HUDEP-2 (cell line): ENCODE data around the gene QSOX2.

Experiments
- DNase-seq, 76 experiments: peaks; one replicate each; lab custom pipeline; 2025; ENCODE audit not compliant: unreplicated experiment in 76 of 76; lab: John Stamatoyannopoulos, UW

The QSOX2 gene

DNA sequence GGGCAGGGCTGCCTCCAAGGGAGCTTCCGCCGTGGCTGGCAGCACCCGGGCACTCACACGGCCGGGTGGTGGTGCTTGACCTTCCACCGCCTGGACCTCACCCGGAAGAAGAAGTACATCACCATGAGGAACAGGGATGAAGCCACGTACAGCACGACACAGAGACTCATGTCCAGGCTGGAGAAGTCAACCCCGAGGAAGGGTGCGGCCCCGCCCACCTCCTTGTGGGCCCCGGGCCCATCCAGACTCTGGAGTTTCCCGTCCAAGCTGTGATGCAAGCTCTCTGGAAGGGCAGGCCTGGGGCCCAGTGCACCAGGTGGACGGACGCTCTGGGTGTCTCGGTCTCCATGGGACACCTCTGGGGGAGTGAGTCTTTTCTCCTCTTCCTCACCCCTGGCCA, 36.9 kb downstream of the QSOX2 start:
- DNase-seq = no peak

DNA sequence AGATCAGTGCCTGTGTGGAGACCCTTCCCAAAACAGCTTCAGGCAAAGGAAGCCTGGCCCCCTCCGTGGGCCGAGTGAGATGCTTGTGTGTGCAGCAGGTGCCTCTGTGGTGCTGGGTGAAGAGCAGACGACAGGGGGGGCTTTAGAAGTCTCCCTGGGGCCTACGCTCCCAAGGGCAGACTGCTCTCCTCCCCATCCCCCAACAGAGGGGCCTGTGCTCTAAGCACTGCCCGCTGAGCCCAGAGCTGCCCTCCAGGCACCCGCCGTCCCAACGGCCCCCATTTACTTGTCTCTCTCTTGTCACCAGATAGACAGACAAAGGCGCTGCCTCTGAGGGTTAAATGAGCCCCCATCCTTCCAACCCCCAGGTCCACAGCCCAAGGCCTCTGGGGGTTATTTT, 38.0 kb downstream of the QSOX2 start:
- no peak for DNase-seq

DNA sequence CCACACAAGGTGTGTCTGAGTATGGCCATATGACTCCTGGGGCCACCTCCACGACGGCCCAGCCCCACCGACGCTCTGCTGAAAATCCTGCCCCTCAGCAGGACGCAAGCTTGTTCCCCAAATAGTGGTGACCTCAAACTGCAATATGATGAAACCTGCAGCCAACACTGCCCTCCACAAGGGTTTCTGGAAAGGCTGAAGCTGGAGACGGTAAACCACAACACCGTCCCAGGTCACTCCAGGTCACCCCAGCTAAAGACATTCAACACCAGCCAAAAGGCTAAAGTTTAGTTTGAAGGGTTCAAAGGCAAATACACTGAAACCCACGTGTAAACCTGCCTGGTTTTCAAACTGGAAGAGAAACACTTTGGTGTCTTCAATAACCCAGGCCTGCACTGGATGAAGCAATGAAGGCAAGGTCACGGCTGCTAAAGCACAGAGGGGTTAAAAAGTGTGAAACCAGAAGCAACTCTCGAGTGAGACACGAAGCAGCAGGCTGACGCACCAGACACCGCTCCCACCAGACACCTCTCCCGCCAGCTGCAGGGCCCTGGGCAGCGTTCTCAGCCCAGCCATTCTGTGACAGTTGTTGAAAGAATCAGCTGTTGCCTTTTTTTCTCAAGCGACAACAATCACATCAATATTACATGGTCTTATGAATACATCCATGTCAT, 38.9 kb downstream of the QSOX2 start:
- no peak for DNase-seq

DNA sequence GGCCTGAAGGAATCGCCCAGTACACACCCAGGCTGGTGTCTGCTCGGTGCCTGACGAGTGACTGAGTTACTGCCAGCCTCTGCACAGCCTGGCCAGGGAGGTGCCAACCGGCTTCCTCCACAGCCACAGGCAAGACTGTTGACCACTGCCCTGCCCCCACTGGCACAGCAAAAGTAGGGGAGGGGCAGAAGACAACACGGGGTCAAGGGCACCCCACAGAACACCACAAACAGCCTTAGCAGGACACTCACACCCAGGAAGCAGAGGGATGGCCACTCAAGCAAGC, 40.0 kb downstream of the QSOX2 start:
- DNase-seq = no peak

DNA sequence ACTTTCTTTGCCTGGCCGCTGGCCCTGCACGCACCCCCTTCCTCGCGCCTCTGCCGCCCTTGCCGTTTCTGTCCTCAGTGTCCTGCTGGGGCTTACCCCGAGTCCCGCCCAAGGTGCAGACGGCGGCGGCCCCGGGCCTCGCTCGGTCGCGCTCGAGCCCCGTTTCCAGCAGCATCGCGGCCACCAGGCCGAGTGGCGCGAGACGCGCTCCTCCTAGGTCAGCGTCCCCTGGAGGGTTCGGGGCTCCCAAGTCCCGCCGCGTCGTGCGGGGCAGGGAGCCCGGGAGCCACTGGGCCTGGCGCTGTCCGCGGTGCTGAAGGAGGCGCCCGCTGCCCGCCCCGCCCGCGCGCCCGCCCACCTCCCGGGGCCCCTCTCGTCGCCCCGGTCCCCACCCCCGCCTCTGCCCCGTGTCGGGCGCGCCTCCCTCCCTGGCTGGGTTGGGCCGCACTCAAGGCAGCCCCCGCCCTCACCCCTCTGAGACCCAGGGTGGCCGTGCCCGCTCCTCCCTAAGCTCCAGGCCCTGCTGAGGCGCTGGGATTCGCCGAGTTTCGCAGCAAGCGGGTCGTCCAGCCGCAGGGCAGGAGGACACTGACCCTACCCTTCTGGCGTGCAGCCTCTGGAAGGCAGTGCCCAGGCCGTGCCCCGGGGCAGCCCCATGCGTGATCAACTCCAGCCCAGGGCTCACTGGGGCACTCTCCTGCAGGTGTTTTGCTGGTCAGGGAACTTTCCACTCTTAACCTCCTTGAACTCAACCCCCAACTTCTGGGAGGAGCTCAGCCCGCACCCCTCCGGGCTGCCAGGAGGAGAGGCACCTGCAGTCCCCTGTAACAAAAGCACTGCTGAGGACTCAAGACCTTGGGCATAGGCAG, 40.5 kb downstream of the QSOX2 start, which contains the start of gene LHX3:
LHX3 (minus strand) TSS at position 291 of the 869 bp plus-strand sequence; CDS start at position 175, 116 bp downstream.
- peak in 7 of 76 experiments; percentile 5 to 38 (median 22) for DNase-seq

DNA sequence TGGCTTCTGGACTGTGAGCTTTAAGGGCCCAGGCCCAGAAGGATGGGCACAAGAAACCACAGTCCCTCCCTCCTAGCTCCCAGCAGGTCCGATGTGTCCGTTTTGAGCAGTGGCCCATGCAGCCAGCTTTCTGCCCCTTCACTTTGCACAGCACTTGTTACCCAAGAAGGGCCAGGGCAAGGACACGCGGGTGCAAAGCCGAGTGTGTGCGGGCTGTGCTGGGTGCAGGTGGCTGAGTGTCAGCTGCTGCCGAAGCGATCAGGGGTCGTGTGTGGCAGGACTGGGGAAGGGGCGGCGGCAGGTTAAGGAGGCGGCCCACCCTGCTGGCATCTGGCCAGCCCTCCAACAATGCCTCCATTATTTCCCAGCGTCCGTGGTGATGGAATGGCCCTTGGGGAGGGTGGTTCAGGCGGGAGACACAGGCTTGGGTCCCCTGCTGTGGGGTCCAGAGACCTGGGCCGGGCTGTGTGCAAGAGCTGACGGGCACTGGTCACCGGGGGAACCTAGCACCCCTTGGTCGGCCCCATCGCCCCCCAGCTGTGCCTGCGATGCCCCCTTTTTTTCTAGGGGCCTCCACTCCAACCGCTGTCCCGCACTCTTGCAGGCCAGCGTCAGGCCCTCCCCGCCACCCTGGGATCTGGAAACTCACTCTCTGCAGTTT, 41.3 kb downstream of the QSOX2 start:
- DNase-seq = no peak

DNA sequence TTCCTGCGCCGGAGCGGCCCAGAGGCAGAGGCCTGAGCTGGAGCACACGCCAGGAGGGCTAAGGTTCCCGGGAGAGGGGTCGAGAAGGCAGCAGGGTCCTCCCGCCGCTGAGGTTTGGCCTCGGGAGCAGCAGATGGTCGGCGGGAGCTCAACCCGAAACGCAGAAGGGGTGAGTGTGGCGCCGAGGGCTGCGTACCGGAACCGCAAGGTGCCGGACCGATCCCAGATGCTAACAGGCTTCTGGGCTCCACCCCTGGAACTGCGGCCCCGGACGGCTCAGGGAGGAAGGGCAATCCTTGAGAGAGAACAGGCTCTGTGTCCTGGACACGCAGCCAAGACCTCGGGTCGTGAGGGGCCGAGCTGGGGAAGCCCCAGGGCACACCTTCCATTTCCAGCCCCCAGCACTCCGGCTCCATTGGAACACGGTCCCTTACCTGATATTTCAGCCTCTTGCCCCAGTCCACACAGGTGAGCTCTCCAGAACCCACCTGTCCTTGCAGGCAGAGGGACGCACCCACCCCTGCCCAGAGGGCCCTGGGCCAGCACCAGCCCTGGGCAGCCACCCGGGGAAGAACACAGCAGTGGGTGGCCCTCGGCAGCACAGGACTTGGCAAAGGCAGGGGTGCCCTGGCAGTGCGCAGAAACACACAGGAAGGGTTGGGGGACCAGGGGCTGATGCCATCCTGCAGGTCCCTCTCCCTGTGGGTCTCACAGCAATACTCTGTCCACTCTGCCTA, 42.0 kb downstream of the QSOX2 start:
- no peak for DNase-seq

DNA sequence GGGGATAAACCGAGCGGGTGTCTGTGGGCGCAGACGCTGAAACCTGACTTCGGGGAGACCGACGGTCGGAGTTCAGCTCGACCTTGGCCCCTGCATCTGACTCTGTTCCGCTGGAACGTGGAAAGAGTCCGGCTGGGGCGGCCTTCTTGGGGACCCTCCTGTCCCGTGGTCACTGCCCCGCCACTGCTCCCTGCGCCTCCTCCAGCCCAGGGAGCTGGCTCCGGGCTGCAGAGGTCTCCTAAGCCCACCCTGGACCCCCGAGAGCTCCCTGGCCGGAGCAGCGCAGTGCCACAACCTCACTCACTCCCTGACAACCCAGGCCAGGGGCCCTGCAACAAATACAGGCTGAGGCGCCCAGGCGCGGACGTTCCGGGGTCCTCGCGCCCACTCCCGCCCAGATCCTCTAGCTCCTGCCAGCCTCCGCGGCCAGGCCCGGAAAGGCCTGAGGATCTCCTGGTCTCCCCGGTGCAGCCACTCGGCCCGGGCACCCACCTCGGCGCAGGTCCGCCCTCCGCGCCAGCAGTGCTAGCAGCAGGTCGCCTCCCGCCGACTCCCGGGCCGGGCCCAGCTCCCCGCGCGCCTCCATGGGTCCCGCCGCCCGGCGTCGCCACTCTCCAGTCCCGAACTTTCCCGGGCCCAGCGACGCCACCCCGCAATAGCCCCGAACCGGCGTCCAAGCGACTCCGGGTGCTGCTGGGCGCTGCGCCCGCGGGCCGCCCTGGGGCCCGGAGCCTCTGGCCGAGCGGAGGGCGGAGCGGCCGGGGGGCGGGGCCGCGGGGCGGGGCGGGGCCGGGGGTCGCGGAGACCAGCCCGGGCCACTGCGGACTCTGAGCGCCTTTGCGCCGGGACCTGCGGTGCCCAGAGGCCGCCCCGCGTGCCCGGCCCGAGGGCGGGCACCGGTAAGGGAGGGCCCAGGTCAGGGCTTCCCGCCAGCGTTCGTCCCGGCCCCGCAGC, 42.9 kb downstream of the QSOX2 start:
- DNase-seq = no peak

DNA sequence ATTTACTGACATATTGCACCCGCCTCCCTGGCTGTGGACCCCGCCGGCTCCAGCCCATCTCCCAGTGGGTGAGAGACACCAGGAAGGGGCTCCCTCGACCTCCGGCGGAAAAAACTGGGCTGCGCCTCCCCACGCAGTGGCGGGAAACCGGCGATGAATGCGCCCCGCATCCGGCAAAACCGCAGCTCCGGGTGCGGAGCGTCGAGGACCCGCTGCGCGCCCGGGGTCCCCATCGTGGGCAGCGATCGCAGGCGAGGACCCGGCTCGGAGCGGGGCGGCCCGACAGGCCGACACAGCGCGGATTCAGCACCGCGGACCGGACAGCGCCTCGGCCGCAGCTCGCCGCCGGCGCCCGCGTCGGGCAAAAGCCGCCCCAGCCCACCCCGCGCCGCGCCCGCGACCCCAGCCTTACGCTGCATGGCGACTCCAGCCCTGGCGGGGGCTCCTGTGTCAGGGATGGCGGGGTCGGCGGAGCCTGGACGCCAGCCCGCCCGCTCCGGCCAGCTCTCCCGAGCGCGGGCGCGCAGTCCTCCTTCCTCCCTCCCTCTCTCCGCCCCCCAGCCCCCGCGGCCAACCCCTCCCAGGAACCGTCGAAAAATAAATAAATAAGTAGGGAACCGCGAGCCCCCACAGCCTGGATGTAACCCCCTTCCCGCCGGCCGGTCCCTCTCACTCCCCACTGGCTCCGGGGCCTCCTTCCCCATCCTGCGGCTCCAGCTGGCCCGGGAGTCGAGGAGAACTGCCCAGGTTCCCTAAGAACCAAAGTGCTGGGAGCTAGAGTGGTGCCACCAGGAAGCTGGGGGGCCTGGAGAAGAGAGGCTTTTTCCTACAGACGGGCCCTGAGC, 43.8 kb downstream of the QSOX2 start:
- no peak for DNase-seq

DNA sequence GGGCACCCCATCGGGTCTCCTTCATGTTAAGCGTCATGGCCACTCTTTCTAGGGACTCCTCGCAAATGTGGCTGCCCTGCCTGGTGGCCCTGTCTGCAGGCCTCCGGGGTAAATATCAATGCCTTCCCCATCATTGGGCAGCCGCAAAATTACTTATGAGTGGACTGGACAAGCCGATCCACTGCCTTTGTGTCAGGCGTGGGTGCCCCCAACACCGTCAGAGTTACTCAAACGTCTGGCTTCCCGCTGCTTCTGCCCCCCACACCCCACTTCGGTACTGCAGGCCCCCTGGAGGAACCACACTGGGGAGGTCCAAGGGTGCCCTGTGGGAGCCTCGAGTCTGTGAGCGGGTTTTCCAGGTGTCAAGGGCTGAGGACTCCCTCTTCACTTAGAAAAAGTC, 44.4 kb downstream of the QSOX2 start:
- no peak for DNase-seq

DNA sequence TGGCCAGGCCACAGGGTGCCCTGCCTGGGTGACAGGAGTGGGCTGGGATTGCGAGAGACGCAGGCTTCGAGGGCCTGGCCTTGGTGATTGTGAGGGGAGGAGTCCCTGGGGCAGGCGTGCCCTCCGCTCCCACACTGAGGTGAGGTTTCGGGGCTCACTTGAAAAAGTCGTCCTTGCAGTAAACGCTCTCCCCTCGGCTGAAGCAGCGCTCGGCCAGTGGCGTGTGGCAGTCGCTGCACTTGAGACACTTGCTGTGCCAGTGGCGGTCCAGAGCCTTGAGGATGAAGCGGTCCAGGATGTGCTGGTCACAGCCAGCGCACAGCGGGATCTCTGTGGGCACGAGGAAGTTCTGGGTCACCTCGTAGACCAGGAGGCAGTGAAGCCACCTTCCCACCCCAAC, 45.2 kb downstream of the QSOX2 start:
- no peak for DNase-seq

DNA sequence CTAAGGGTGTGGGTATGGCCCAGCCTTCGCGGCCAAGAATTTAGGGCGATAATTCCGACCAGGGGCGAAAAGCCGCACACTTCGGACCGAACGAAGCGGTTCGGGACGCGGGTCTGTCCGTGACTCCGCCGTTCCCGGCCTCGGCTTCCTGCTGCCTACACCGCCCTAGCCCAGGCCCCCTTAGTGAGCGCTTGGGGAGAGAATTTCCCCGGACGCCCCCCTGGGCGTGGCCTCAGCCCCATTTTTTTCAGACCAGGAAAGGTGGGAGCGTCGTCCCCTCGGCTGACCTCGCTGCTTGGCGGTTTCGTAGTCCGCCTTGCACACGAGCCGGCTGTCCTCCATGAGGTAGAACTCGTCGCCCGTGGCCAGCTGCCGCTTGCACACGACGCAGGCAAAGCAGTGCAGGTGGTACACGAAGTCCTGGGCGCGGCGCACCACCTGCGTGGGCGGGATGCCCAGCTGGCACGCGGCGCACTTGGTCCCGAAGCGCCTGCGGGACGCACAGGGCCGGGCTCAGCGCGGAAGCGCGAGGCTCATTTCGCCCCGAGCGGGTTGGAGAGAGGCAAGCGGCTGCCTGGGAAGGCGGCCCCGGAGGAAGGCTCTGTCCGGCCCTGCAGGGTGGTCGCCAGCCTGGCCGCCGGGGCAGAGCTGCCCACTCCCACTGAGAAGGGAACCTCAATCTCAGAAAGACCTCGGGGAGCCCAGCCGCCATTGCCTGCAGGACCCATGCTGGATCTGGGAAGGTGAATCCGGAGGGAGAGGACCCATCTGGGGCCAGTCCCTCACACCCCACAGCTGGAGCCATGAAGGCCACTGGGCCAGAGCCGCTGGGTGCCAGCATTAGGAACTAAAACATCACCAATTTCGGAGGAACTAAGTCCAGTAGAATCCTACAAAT, 46.0 kb downstream of the QSOX2 start:
- no peak for DNase-seq

DNA sequence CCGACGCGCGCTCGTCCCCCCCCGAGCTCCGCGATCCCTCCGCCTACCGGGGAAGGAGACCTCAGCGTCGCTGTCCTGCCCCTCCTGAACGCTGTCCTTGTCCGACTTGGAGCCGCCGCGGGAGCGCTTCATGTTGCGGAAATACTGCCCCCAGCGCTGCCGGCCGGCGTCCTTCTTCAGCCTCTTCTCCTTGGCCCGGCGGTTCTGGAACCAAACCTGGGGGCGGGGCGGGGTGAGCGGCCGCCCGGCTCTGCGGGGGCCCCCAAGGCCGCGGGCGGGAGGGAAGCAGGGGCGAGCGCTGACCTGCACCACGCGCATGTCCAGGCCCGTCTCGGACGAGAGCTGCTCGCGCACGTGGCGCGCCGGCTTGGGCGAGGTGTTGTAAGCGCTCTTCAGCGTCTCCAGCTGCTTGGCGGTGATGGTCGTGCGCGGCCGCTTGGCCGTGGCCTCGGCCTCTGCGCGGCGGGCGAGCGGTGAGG, 47.0 kb downstream of the QSOX2 start:
- DNase-seq = peak in 1 of 76 experiments; percentile 15

DNA sequence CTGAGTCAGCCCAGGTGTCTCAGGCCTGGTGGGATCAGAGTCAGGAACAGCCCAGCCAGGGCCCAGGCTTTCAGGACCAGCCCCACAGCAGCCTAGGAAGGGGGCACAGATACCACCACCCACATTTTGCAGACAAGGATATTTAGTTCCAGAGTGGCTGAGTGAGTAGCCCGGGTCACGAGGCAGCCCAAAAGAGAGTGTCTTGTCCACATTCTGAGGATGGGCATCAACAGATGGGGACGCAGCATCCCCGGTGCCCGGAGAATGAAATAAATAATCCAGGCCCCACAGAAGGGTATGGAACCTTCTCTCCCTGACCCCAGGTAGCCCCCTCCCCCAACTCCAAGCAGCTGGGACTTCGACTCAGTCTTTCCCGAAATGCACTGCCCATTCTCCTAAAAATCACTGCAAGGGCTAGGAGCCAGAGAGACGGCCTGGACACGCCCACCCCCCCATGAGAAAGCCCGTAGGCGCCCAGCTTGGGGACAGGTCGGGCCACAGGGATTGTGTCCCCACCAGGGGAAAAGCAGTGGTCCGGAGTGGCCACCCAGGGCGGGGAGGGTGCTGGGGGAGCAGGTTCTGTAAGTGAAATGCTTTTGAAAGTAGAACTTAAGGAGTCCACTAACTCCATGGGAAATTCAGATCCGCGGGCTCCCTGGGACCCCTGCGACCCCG, 47.5 kb downstream of the QSOX2 start:
- DNase-seq = no peak

DNA sequence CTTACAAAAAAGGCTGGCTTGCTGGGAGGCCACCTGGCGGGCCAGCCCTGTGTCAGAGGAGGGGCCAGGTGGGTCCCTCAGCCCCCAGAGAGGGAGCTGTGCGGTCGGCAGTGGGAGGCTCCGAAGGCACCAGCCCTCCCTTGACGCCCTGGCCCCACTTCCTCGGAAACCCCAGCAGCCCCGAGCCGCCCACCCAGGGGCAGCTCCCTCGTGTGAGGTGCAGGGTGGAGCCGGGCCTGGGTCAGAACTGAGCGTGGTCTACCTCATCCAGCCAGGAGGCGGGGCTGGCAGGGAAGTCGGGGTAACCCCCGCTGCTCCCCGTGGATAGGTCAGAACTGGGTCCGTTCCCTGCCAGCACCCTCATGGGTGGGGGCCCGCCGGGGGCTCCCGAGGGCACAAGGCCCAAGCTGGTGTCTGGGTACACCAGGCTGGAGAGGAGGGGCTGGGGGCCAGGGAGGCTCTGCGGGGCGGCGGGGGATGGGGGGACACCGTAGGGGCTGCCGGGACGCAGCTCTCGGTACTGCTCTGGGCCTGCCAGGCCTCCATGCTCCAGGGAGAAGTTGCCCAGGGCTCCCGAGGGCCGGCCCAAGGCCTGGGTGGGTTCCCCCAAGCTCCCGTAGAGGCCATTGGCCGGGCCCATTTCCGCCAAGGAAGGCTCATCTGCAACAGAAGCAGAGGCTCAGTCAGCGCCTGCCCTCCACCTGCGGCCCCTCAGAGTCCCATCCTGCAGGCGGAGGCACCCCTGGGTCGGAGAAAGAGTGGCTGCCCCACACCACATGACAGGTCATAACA, 48.3 kb downstream of the QSOX2 start:
- DNase-seq = no peak

DNA sequence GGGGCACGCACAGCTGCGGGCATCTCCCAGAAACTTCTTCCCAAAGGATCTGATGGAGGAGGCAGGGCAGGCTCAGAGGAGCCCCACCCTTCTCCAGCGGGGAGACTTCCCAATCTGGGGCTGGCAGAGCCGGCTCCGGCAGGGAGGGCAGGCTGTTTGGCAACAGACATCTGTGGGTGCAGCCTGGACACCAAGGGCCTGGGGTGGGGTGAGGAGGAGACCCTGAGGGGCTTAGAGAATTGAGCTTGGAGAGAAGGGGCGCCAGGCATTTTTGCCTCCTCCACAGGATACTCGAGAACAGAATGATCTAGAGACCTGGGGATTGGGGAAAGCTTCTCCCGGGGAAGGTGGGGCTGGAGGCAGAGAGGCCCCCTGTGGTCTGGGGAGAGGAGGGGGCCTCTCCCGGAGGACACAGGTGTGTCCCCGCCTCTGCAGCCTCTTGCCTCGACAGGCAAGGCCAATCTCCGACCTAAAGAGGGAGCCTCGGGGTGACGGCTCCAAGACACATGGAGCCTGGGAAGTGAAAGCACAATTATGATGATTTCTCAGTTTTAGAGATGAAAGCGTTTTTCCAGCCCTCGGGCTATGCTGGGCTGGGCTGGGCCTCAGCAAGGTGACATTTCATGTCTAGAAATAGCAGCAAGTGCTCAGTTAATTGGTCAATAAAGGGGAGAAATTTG, 49.1 kb downstream of the QSOX2 start:
- DNase-seq = no peak
